Adrenal gland (tissue), 12 donors: ENCODE results near the gene ZNF554. TPM values are rescaled to one million over a fixed set of nuclear protein-coding genes. Genes with fewer than 3 reads are reported as not detected.

Experiments
- DNase-seq, 7 donors: peaks; one replicate each; pipeline ENCODE4 v3.0.0-alpha.2; 2019 to 2020
- H3K27ac ChIP-seq, 5 donors: fragments of 200-600 bp; sonication (generic) in 4 of 5; 1 replicate in 3 of 5; 2 replicates in 2 of 5; pipeline versions ENCODE4 v1.5.1 to v1.8.0; 2016 to 2020; ENCODE audit warnings: mild to moderate bottlenecking in 1 of 5
- H3K27me3 ChIP-seq: fragments of 200-600 bp; 2 replicates; pipeline ENCODE4 v1.8.0; 2021
- H3K36me3 ChIP-seq, 2 donors: fragments of 200-600 bp; replicated peaks in 1 of 2; 1 replicate in 1 of 2; 2 replicates in 1 of 2; pipeline versions ENCODE4 v1.5.1 to v1.8.0; 2018 to 2022
- H3K4me1 ChIP-seq, 2 donors: fragments of 200-600 bp; replicated peaks in 1 of 2; 1 replicate in 1 of 2; 2 replicates in 1 of 2; pipeline versions ENCODE4 v1.5.1 to v1.8.0; 2018 to 2021
- H3K4me3 ChIP-seq, 4 donors: fragments of 200-600 bp; sonication (generic) in 3 of 4; one replicate each; pipeline ENCODE4 v1.5.1; 2016 to 2018
- H3K9me3 ChIP-seq, 3 donors: fragments of 200-600 bp; sonication (generic) in 1 of 3; replicated peaks in 1 of 3; 1 replicate in 2 of 3; 2 replicates in 1 of 3; pipeline versions ENCODE4 v1.5.1 to v1.8.0; 2016 to 2021
- CTCF ChIP-seq, 6 experiments: fragments of 450-650 bp in 4 of 6; fragments of 200-600 bp in 2 of 6; sonication (generic) in 1 of 6; IDR thresholded peaks; 1 replicate in 5 of 6; 2 replicates in 1 of 6; pipeline versions ENCODE4 v1.5.1 to v1.8.0; 2016 to 2021; ENCODE audit warnings: antibody characterized with exemption in 6 of 6, mild to moderate bottlenecking in 2 of 6, moderate library complexity in 1 of 6
- POLR2A ChIP-seq, 2 donors: fragments of 450-650 bp; IDR thresholded peaks; one replicate each; pipeline ENCODE4 v1.6.1; 2017; ENCODE audit warnings: antibody characterized with exemption in 2 of 2, mild to moderate bottlenecking in 2 of 2, moderate library complexity in 1 of 2
- WGBS, 4 donors: extraction: QIAGEN DNeasy Blood & Tissue Kit in 2 of 4; methylation state at CpG; one replicate each; pipeline versions ENCODE4 v1.1.5 to v1.1.7; 2013 to 2017; 5-methylcytosine and 5-hydroxymethylcytosine counted together
- intact Hi-C, 2 donors: fragments of 100-400 bp; cut with DNase I; formaldehyde crosslinking; loops; one replicate each; pipeline versions ENCODE4 v1.14.1 to v1.15.0; 2022 to 2023
- polyA plus RNA-seq, 3 donors: library from polyadenylated mRNA; stranded (reverse); fragments of 200-250 nt in 2 of 3; fragments of 350-450 nt in 1 of 3; fragmentation: Illumina TruSeq in 1 of 3; extraction: RNeasy Lipid Tissue Mini Kit (QIAGEN cat#74804) in 1 of 3; gene quantifications; one replicate each; pipeline ENCODE4 v1.2.3, GENCODE V29; 2013 to 2014
- total RNA-seq, 9 donors: library from RNA; depleted of rRNA in 4 of 9; stranded (reverse); fragments of >200 nt in 4 of 9; fragments of 120-200 nt in 1 of 9; fragmentation: NEBNext Ultra II Directional in 1 of 9; extraction: Animal tissue kit (Norgen Biotek cat#: 25700) in 1 of 9; gene quantifications; one replicate each; pipeline versions ENCODE4 v1.1.0 to v1.2.4, GENCODE V29; 2013 to 2023
- donor health status: healthy with polysubstance abuse.
- donor health status: Bipolar disorder and iron deficiency.
- donor health status: DM: yes; HTN: yes; CAD: no.
- donor health status: DM: no; HTN: no; CAD: no.
- donor health status: DM: no; HTN: no; CAD: no.
- donor health status: DM: yes; HTN: yes; CAD: no.

Gene ZNF554
- total and polyA plus RNA-seq, 12 donors: 1.6 to 6.9 (median 3.9) TPM

GRCh38 chr19:2848616-2849015 is 28.9 kb downstream of the ZNF554 start:
- 81 to 90% (median 87%) methylated on average over 3 to 4 of the region's 4 CpGs for WGBS, 4 donors
- Histone ChIP-seq H3K4me1 (no peaks in the 10 kb centered on the region), H3K27ac (no peak overlapping the region), H3K4me3 (no peak overlapping the region), H3K27me3 (no peaks in the 10 kb centered on the region), H3K36me3 (peaks cover 0 to 29% of the 10 kb centered on the region in 2 donors), H3K9me3 (peaks cover 0 to 34% (median 0%) of the 10 kb centered on the region in 3 donors)
- intact Hi-C loops: no loop called here
- TF ChIP-seq CTCF (IDR thresholded peaks at IDR 0.05): no peak
- no peak for TF ChIP-seq POLR2A (IDR thresholded peaks at IDR 0.05)
- no peak for DNase-seq

GRCh38 chr19:2850256-2850925 is 30.7 kb downstream of the ZNF554 start:
- no peaks in the 10 kb centered on the region for H3K4me1 ChIP-seq
- DNase-seq: no peak
- 82 to 93% (median 89%) methylated on average over 3 of the region's 3 CpGs for WGBS, 4 donors
- H3K27me3 ChIP-seq: no peaks in the 10 kb centered on the region
- TF ChIP-seq POLR2A (IDR thresholded peaks at IDR 0.05) (no peak), CTCF (IDR thresholded peaks at IDR 0.05) (no peak)
- H3K36me3 ChIP-seq: peaks cover 0 to 29% of the 10 kb centered on the region in 2 donors
- H3K4me3 ChIP-seq: no peak overlapping the region
- intact Hi-C loops: no loop called here
- no peak overlapping the region for H3K27ac ChIP-seq
- H3K9me3 ChIP-seq: peaks cover 0 to 50% (median 8%) of the 10 kb centered on the region in 3 donors

- H3K9me3 ChIP-seq: peaks cover 0 to 55% (median 8%) of the 10 kb centered on the region in 3 donors
Observed at GRCh38 chr19:2852598-2852997, 32.9 kb downstream of the ZNF554 start.

More at GRCh38 chr19:2852598-2852997, 32.9 kb downstream of the ZNF554 start:
- Histone ChIP-seq H3K27ac (no peak overlapping the region), H3K4me1 (no peaks in the 10 kb centered on the region), H3K4me3 (no peak overlapping the region), H3K27me3 (no peaks in the 10 kb centered on the region), H3K36me3 (peaks cover 0 to 29% of the 10 kb centered on the region in 2 donors)
- no peak for TF ChIP-seq POLR2A (IDR thresholded peaks at IDR 0.05)
- TF ChIP-seq CTCF (IDR thresholded peaks at IDR 0.05): no peak
- intact Hi-C loops: no loop called here
- WGBS, 4 donors: 96 to 98% (median 97%) methylated on average over 10 of the region's 10 CpGs
- DNase-seq: no peak
